HG03139 (cell line): ENCODE results near the gene LRAT.
"Not testable (repeated sequence)": the region's sequence is repeated elsewhere in the genome, so short reads cannot be mapped to it uniquely, and the experiment has no call there.

ENCODE experiments used
- ATAC-seq: cut with Tn5 transposase; IDR thresholded peaks from one replicate; pipeline ENCODE4 v1.9.1; 2021; ENCODE audit not compliant: unreplicated experiment

Gene LRAT

DNA sequence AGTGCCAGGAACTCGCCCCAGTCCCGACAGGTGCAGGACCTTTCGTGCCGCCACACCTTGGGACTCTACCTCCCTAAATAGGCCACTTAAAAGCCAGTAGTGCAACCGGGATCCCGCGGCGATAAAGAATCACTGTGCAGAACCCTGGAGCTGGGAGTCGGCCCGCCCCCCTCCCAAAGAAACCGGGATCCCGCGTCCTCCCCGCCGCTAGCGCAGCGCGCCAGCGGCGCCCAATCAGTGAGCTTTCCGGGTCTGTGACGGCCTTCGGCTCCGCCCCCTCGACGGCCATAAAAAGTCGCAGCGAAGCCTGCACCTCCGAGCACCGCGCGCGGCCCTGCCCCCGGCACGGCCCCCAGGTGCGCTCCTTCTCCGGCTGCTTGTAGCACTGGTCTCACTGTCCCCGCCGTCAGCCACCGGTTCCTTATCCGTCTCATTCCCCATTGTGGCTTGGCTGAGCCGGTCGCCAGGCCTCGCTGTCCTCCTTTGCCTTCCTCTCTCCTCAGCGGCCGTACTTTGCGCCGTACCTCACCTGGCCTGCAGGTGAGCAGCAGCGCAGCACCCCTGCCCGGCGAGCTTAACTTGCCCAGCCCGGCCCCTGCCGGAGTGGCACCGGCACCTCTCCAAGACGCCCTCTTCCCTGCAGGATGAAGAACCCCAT lies at the start of gene LRAT:
LRAT (plus strand) TSS at position 318 of the 658 bp plus-strand sequence; CDS start at position 645, 327 bp downstream.
- peak; percentile 64 for ATAC-seq

DNA sequence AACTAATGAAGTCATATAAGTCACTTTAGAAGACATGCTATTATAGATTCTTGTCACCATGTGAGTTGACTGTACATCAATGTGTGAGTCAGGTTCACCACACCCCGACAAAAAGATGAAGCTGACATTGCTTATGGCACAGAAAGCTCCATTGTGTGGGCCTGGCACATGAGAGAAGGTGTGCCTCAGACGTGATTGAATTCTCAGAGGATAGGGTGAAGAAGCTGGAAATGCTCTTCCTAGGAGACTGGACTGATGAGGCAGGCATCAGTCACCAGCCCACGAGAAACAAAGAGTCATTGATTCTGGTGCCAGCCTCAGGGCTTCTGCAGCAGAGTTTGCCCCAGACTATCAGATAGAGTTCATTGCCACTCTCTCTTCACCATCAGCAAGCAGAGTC lies 35.9 kb upstream of the LRAT start:
- no peak for ATAC-seq

DNA sequence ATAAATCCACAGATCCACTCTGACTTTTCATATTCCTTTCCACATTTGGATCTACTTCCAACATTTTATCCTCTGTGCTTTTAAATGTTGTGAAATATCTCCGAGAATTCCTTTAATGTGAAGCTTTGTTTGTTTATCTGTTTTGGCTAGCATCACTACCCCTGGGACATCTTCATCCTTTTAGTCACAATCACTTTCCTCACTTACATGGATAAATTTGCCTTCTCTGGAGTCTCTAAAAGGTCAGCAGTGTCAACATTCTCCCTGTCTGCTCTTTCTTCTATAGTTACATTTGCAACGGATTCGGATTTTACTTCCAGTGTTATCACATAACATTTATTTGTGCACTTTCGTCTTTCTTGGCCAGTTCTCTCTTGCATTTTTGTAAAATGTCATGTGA lies 34.2 kb upstream of the LRAT start:
- ATAC-seq: no peak

- no peak for ATAC-seq
Observed at GRCh38 chr4:154711522-154711921, 32.3 kb upstream of the LRAT start.

DNA sequence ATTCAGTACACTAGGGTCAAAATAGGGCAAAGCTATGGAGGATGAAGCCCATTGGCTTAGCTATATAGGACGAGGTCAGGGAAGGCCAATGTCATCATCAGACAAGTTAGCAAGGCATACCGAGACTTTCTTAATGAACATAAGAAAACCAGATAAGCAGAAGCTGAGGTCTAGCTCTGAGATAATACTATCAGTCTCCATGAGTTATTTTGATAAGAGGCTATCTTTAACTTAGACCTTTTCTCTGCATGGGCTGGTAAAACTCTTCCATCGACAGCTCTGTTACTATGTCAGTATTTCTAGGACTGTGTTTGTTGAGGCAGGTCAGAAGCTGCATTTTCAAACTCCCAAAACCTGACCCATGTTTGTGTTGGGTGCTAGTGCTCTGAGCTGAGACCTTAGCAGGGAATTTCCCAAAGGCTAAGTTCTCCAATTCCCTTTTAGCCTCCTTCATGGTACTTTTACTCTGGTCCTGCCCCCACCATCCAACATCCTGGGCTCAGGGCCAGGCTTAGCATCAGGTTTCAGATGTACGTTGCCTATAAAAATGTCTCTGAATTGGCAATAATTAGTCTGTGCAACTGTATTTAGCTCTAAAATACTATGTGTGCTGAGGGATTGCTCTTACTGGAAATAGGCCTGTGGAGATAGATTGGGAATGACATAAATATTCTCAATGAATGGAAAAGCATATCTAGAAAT lies 29.3 kb upstream of the LRAT start:
- ATAC-seq: no peak

GRCh38 chr4:154719087-154719486 lies 24.7 kb upstream of the LRAT start:
- no peak for ATAC-seq

DNA sequence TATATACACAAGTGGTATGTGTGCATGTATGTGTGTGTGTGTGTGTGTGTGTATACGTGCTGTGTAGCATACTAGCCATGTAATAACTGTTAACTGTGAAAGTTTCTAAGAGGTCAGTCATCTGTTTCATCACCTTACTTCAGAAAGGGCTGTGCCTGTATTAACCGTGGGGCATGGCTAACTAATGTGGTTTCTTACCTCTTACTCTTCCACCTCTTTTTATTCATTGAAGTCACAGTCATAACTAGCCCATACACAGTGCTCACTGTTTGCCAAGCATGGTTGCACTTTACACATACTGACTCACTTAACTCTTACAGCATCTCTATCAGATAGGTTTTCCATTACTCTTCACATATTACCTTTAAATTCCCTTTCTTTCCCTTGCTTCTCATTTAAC lies 23.7 kb upstream of the LRAT start:
- ATAC-seq: peak; percentile 66

DNA sequence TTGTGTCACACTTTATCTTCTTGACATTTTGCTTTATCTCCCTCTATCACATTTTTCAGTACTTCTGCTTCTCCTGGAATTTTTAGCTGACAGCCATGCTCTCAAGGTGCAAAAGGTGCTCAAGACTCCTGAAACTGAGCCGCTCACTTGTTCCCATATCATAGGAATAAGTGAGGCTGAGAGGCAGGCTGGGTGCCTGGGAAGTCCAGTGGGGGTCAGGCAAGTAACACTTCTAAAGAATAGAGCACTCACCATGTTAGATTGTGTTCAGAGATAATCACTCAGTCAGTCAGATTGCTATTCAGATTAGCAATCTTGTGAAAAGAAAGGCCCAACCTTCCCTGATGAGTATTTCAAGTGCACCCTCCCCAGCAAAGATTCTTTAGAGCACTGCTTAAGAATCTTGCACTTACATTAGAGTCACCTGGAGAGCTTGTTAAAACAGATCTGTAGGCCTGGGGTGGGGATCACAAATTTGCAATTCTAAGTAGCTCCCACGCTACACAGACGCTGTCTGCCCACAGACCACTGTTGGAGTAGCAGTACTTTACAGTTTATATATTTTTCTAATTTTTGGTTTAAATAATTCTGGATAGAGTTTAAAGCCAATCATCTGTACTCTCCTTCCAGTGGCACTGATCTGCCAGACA lies 23.1 kb upstream of the LRAT start:
- ATAC-seq: no peak

GRCh38 chr4:154722262-154722661 lies 21.5 kb upstream of the LRAT start:
- no peak for ATAC-seq

- not testable (repeated sequence) for ATAC-seq
Observed at GRCh38 chr4:154723601-154724000, 20.2 kb upstream of the LRAT start.

DNA sequence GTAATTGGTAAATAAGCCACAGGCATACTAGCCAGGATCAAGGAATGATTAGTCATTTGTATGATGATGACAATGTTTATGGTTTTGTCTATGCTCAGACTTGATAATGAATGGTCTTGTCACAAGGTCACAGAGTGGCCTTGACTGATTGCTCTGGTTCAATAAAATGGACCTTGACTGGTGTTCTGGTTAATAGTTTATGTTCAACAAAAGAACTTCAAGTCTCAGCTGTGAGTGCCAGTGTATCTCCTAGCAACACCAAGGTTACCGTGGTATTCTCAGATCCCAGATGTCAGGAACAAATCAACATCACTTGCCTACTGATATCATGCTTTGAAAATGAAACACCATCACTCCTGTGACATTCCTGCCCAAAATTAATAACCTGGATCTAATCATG lies 16.3 kb upstream of the LRAT start:
- ATAC-seq: no peak

GRCh38 chr4:154731756-154732155 lies 12.0 kb upstream of the LRAT start:
- no peak for ATAC-seq

- ATAC-seq: no peak
Observed at GRCh38 chr4:154732669-154733068, 11.1 kb upstream of the LRAT start.

DNA sequence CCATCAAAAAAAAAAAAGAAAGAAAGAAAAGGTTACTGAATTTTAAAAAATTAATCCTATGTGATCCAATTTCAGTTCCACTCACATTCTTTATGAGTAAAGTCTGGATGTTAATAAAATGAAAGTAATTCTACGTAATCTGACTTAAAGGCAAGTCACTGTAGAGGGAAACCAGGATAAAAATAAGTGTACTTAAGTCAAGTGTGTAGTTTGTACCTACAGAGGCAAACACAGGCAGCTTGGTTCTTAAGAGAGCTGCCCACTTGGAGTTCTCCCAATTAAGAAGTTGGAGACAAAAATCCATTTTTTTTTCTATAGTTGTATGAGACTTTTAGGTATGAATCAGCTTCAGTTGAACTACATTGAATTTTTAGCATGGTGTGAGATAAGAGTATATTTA lies 7.0 kb upstream of the LRAT start:
- ATAC-seq: no peak

DNA sequence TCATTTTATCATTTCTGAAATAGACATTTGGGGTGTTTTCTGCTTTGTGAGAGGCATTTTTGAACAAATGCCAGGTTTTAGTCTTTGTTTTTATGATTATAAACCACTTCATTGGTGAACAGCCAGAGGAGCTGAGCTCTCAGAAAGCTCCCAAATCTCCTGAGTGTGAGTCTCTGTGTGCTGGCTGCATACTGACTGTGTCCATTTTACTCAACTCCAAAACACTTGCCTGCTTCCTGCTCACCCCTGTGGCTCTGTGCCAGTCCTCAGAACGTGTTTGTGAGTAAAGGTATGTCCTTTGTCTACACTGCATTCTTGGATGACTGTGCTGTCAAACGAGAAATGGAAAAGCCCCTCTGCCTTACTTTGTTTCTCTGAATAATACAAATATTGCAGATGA lies 5.4 kb upstream of the LRAT start:
- no peak for ATAC-seq

DNA sequence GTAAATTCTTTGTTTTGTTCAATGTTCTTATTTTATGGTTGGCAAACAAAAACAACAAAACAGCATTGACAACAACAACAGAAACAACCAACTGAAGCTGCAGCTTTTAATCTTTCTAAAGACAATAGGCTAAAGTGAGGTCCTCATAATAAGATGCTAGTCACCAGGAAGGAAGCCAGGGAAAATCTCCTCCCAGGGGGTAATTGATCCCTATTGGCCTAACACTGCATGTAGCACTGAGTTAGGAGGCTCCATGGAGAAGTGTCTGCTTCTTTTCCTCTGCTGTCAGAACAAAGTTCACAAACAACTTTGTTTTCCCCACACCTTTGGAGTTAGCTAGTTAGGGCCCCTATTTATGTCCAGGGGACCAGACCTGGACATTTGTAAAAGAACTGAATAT lies 4.7 kb upstream of the LRAT start:
- no peak for ATAC-seq

GRCh38 chr4:154740462-154740861 lies 3.3 kb upstream of the LRAT start:
- no peak for ATAC-seq

DNA sequence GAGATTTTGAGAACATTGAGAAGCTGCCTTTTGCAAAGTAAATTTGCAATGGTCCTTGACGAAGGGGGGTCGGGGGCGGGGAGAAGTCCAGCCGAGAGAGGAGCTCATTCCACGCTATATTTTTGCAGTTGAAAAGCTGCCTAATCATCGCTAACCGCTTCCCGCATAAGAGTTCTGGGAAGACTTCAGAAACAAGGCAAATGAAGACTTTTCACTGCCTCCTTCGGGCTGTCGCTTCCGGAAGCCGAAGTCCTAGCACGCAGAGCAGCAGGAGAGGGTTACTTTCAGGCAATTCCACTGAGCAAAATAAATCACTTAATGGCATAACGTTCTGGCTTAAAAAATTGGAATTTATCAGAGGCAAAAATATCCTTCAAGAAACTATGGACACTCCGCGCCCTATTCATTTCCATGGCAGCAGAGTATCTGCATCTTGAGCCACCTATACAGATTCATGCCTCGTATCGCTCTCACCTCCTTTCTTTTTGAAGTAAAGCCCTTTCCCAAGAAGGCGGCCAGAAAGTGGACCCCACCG lies 2.6 kb upstream of the LRAT start:
- no peak for ATAC-seq

DNA sequence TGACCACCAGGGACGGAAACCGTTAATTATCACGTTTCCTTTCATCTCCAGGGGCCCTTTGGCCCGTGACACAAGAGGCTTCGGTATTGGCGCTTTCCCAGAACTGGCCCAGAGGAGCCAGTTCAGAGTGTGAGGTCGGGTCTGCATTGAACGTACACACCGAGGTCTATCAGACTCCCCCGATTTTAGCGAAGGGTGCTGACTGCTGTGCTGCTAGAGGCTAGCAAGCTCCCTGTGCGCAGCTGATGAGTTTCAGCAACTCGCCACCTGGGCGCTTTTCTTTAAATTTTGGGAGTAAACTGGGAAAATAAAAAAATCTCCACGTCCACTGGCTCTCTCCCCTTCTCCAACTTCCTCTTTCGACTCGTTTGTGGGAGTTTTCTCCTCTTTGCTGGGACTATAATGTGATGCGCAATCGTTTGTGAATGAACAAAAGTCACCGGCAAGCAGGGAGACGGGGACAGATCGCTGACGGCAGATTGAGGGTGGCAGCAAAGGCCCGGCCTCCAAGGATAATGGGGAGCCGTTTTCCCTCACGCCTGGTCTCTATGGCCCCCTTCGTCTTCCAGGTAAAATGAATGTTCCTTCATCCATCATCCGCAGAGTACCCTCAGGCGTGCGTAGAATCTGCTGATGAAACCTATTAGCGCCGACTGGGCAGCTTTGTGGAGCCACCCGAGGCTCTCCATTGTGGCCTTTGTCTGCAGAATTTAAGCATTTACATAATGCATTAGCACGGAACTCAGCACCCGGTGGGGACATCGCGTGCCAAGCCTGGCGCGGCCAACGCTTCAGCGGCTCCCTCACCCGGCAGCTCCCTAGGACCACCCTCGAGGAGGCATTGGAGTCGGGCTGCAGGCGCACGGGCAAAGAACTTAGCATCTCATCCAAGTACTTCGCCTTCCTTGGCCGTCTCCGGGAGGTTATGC lies 1.6 kb upstream of the LRAT start:
- ATAC-seq: no peak

GRCh38 chr4:154744341-154744926 lies 634 bp downstream of the LRAT start:
- no peak for ATAC-seq

GRCh38 chr4:154757713-154758112 lies 13.9 kb downstream of the LRAT start:
- no peak for ATAC-seq
